ENCODE data around the gene PACRGL.
"Not testable (repeated sequence)": the region's sequence is repeated elsewhere in the genome, so short reads cannot be mapped to it uniquely, and the experiment has no call there.

Gene PACRGL

DNA sequence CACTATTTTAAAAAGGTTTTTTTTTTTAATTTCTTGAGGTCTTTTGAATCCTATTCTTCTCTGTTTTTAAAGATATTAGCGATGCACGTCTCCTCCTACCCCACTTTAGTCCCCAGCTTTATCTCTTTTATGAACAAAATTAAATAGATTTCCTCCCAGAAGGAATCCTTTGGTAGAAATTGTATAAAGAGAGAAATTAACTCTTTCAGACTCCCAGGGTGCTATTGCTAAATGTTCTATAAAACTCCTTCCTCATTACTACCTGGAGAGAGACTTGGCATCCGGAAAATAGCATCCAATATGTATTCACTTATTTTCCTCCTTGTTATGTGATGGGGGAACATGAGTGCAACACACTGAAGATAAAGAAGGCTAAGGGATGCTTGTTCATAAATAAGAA lies 16.5 kb upstream of the PACRGL start:
- H3K4me3 Mint-ChIP-seq = no peak overlapping the region
- H3K4me1 Mint-ChIP-seq (ENCODE audit: low read depth in 2 of 2) = no peaks in the 10 kb centered on the region
- peaks cover 10 to 17% of the 10 kb centered on the region in 2 donors for H3K27me3 Mint-ChIP-seq
- H3K36me3 Mint-ChIP-seq (ENCODE audit: insufficient read depth) = no peaks in the 10 kb centered on the region
- H3K9me3 Mint-ChIP-seq = no peaks in the 10 kb centered on the region
- no peak overlapping the region for H3K27ac Mint-ChIP-seq
- DNase-seq = no peak
- no peak for ATAC-seq (replicated peaks)

- ATAC-seq (replicated peaks) (no peak), DNase-seq (no peak)
- Mint-ChIP-seq H3K4me3 (no peak overlapping the region), H3K27ac (no peak overlapping the region), H3K9me3 (no peaks in the 10 kb centered on the region), H3K4me1 (ENCODE audit: low read depth in 2 of 2) (no peaks in the 10 kb centered on the region), H3K36me3 (ENCODE audit: insufficient read depth) (no peaks in the 10 kb centered on the region), H3K27me3 (peaks cover 10 to 20% of the 10 kb centered on the region in 2 donors)
Measured at GRCh38 chr4:20684852-20685763, 15.2 kb upstream of the PACRGL start.

DNA sequence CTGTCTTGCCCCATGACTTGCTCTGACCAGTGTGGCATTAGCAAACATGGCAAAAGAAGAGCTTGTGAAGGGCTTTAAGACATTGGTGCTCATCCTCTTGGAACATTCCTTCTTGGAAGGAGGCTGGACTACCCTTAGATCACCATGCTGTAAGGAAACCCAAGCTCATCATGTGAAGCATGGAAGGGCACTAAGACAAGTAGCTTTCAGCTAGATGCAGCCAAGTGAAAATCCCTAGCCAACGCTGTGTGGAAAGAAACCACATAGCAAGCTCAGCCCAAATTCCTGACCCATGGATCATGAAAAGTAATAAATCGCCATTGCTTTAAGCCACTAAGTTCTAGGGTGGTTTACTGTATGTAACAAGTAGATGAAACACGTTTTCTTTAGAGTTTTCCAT lies 12.4 kb upstream of the PACRGL start:
- Mint-ChIP-seq H3K9me3 (no peaks in the 10 kb centered on the region), H3K36me3 (ENCODE audit: insufficient read depth) (no peaks in the 10 kb centered on the region), H3K27ac (no peak overlapping the region), H3K4me3 (no peak overlapping the region), H3K27me3 (peaks cover 0 to 8% of the 10 kb centered on the region in 2 donors), H3K4me1 (ENCODE audit: low read depth in 2 of 2) (no peaks in the 10 kb centered on the region)
- ATAC-seq (replicated peaks) = no peak
- DNase-seq = no peak

- H3K9me3 Mint-ChIP-seq = no peaks in the 10 kb centered on the region
- no peak for ATAC-seq (replicated peaks)
Measured at GRCh38 chr4:20696815-20697214, 3.4 kb upstream of the PACRGL start.

GRCh38 chr4:20698382-20698781 lies 1.9 kb upstream of the PACRGL start:
- H3K27ac Mint-ChIP-seq = peak overlapping the region in 1 of 2 donors; percentile 35
- no peak for DNase-seq
- no peaks in the 10 kb centered on the region for H3K9me3 Mint-ChIP-seq
- ATAC-seq (replicated peaks) = no peak
- H3K36me3 Mint-ChIP-seq (ENCODE audit: insufficient read depth) = peaks cover 19% of the 10 kb centered on the region
- peaks cover 15 to 21% of the 10 kb centered on the region in 2 donors for H3K4me1 Mint-ChIP-seq (ENCODE audit: low read depth in 2 of 2)
- H3K4me3 Mint-ChIP-seq = no peak overlapping the region
- H3K27me3 Mint-ChIP-seq = peaks cover 13 to 16% of the 10 kb centered on the region in 2 donors

More at GRCh38 chr4:20696815-20697214, 3.4 kb upstream of the PACRGL start:
- Mint-ChIP-seq H3K4me1 (ENCODE audit: low read depth in 2 of 2) (peaks cover 13 to 15% of the 10 kb centered on the region in 2 donors), H3K27ac (no peak overlapping the region), H3K36me3 (ENCODE audit: insufficient read depth) (peaks cover 19% of the 10 kb centered on the region), H3K4me3 (no peak overlapping the region), H3K27me3 (peaks cover 13 to 16% of the 10 kb centered on the region in 2 donors)
- DNase-seq = no peak

- Mint-ChIP-seq H3K27ac (no peak overlapping the region), H3K36me3 (ENCODE audit: insufficient read depth) (peaks cover 19% of the 10 kb centered on the region), H3K27me3 (peaks cover 11 to 12% of the 10 kb centered on the region in 2 donors), H3K4me3 (peak overlapping the region; percentile 93 to 96), H3K4me1 (ENCODE audit: low read depth in 2 of 2) (peaks cover 16 to 21% of the 10 kb centered on the region in 2 donors), H3K9me3 (no peaks in the 10 kb centered on the region)
- no peak for DNase-seq
- no peak for ATAC-seq (replicated peaks)
Measured at GRCh38 chr4:20698820-20699219, 1.4 kb upstream of the PACRGL start.

DNA sequence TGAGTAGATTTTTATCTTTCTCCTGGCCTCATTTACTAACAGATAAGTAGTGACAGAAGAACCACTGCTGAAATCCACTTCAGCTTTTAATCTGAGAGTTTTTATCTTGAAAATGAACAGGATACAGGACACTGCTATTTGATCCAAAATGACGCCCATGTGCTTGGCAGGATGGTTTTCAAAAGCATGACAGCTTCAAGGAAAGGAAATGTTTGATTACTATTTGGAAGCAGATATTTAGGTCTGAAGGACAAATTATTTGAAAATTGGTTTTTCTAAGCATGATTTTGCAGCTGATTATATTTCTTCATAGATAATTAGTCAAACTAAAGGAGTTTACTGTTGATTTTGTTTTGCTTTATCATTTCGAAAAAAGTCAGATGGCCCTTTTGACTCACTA lies 11.1 kb downstream of the PACRGL start:
- no peak for ATAC-seq (replicated peaks)
- DNase-seq = no peak
- Mint-ChIP-seq H3K9me3 (peaks cover 0 to under 1% of the 10 kb centered on the region in 2 donors), H3K4me1 (ENCODE audit: low read depth in 2 of 2) (peaks cover 0 to 4% of the 10 kb centered on the region in 2 donors), H3K27me3 (no peaks in the 10 kb centered on the region), H3K4me3 (no peak overlapping the region), H3K36me3 (ENCODE audit: insufficient read depth) (peaks cover 38% of the 10 kb centered on the region), H3K27ac (peak overlapping the region in 1 of 2 donors; percentile 59)

- Mint-ChIP-seq H3K27ac (peak overlapping the region in 1 of 2 donors; percentile 21), H3K4me3 (no peak overlapping the region), H3K9me3 (peaks cover 0 to 2% of the 10 kb centered on the region in 2 donors), H3K36me3 (ENCODE audit: insufficient read depth) (peaks cover 23% of the 10 kb centered on the region), H3K27me3 (no peaks in the 10 kb centered on the region), H3K4me1 (ENCODE audit: low read depth in 2 of 2) (peaks cover 0 to 3% of the 10 kb centered on the region in 2 donors)
- no peak for DNase-seq
- ATAC-seq (replicated peaks) = no peak
Measured at GRCh38 chr4:20723019-20723418, 22.8 kb downstream of the PACRGL start.

- Mint-ChIP-seq H3K4me1 (ENCODE audit: low read depth in 2 of 2) (no peaks in the 10 kb centered on the region), H3K4me3 (no peak overlapping the region), H3K9me3 (peaks cover 0 to 2% of the 10 kb centered on the region in 2 donors), H3K27me3 (no peaks in the 10 kb centered on the region), H3K36me3 (ENCODE audit: insufficient read depth) (peaks cover 23% of the 10 kb centered on the region), H3K27ac (peak overlapping the region in 1 of 2 donors; percentile 21)
- no peak for DNase-seq
- no peak for ATAC-seq (replicated peaks)
Measured at GRCh38 chr4:20723463-20723862, 23.2 kb downstream of the PACRGL start.

DNA sequence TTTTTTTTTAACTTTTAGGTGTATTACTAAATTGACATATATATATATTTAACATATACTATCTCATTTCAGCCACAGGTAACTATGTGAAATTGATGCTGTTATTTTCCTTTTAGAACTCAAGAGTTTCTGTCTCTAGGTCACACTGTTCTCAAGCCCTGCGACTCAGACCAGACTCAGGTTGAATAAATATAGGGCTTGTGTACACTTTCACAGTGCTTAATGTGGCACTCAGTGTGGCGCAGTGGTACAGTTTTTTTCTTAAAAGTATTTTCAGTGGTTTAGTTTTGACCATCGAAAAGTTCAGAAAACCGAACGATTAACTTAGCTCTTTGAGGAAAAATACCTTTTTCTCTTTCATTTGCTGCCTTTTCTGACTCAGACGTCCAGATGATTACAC lies 24.7 kb downstream of the PACRGL start:
- H3K9me3 Mint-ChIP-seq = peaks cover 0 to 2% of the 10 kb centered on the region in 2 donors
- H3K27me3 Mint-ChIP-seq = no peaks in the 10 kb centered on the region
- DNase-seq (no peak), ATAC-seq (replicated peaks) (no peak)
- H3K4me3 Mint-ChIP-seq = no peak overlapping the region
- H3K36me3 Mint-ChIP-seq (ENCODE audit: insufficient read depth) = peaks cover 19% of the 10 kb centered on the region
- no peaks in the 10 kb centered on the region for H3K4me1 Mint-ChIP-seq (ENCODE audit: low read depth in 2 of 2)
- H3K27ac Mint-ChIP-seq = no peak overlapping the region

DNA sequence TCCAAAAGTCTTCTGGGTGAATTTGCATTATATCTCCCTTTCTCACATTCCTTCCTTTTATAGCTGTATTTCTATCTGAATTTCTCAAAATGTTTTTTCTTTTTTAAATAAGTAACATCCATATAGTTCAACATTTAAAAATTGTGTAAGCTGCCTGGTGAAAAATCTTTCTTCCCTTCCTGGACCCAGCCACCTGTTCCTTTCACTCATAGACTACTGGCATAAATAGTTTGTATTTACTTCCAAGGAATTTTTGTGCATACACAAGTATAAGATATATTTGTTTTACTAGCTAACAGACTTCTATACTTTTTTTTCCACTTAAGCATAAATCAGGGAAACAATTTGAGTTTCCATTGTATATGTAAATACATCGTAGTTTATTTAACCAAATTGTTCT lies 35.7 kb downstream of the PACRGL start:
- H3K27ac Mint-ChIP-seq = no peak overlapping the region
- ATAC-seq (replicated peaks) (no peak), DNase-seq (no peak)
- H3K4me1 Mint-ChIP-seq (ENCODE audit: low read depth in 2 of 2) = no peaks in the 10 kb centered on the region
- H3K36me3 Mint-ChIP-seq (ENCODE audit: insufficient read depth) = peaks cover 3% of the 10 kb centered on the region
- H3K27me3 Mint-ChIP-seq = no peaks in the 10 kb centered on the region
- H3K4me3 Mint-ChIP-seq = no peak overlapping the region
- peaks cover 17 to 23% of the 10 kb centered on the region in 2 donors for H3K9me3 Mint-ChIP-seq

GRCh38 chr4:20746000-20746399 lies 45.7 kb downstream of the PACRGL start:
- not testable (repeated sequence) for DNase-seq; H3K4me1 Mint-ChIP-seq (ENCODE audit: low read depth in 2 of 2); H3K36me3 Mint-ChIP-seq (ENCODE audit: insufficient read depth); ATAC-seq (replicated peaks); H3K27me3 Mint-ChIP-seq; H3K4me3 Mint-ChIP-seq; H3K9me3 Mint-ChIP-seq
- peak overlapping the region in 1 of 2 donors; percentile 32 for H3K27ac Mint-ChIP-seq

GRCh38 chr4:20752641-20753040 lies 52.4 kb downstream of the PACRGL start:
- DNase-seq (no peak), ATAC-seq (replicated peaks) (no peak)
- no peak overlapping the region for H3K4me3 Mint-ChIP-seq
- no peaks in the 10 kb centered on the region for H3K36me3 Mint-ChIP-seq (ENCODE audit: insufficient read depth)
- H3K9me3 Mint-ChIP-seq = no peaks in the 10 kb centered on the region
- H3K27ac Mint-ChIP-seq = no peak overlapping the region
- no peaks in the 10 kb centered on the region for H3K4me1 Mint-ChIP-seq (ENCODE audit: low read depth in 2 of 2)
- H3K27me3 Mint-ChIP-seq = no peaks in the 10 kb centered on the region

DNA sequence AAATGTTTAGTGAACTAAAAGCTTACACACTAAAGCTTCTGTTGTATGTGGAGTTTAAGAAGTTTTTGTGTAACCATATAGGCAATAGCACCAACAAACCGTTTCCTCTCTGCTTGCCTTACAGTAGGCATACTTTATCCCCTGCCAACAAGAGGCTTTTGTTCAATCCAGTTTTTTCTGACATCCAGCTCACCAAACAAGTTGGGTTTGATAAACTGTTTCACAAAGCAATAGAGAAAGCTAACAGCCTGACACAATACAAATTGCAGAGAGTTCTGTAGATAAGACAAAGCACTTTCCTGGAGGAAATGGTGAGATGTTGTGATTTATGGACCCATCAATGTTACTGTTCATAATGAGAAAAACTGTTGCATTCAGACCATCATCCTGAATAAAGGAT lies 53.8 kb downstream of the PACRGL start:
- DNase-seq = no peak
- H3K27me3 Mint-ChIP-seq = no peaks in the 10 kb centered on the region
- no peak for ATAC-seq (replicated peaks)
- H3K9me3 Mint-ChIP-seq = no peaks in the 10 kb centered on the region
- no peaks in the 10 kb centered on the region for H3K4me1 Mint-ChIP-seq (ENCODE audit: low read depth in 2 of 2)
- H3K36me3 Mint-ChIP-seq (ENCODE audit: insufficient read depth) = no peaks in the 10 kb centered on the region
- H3K27ac Mint-ChIP-seq = no peak overlapping the region
- H3K4me3 Mint-ChIP-seq = no peak overlapping the region
